Measurements from ENCODE around the gene LIPC. TPM values are rescaled to one million over a fixed set of nuclear protein-coding genes. Genes with fewer than 3 reads are reported as not detected.

The LIPC gene
- total and polyA plus RNA-seq, 8 donors, result 0.11 to 1.0 (median 0.60) TPM

DNA sequence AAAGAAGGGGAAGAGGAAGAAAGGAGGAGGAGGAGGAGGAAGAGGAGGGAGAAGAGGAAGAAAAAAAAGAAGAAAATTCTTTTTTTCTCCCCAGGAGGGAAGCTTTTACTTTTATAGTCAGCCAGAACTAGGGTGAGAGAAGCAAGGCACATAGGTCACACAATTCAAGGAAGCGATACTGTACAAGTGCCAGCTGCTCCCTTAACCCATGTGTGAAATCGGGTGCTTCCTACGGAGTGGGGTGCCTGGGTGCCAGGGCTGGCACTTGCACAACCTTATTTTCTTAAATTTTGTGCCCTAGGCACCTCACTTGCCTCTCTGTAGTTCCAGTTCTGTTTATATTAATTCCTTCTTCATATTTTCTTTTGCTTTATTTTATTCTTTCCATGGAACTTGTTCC is 150.4 kb downstream of the LIPC start:
- peak; percentile 31 for ATAC-seq
- Histone ChIP-seq H3K4me1 (no peaks in the 10 kb centered on the region), H3K27ac (no peak overlapping the region), H3K4me3 (no peak overlapping the region), H3K27me3 (no peaks in the 10 kb centered on the region), H3K36me3 (no peaks in the 10 kb centered on the region), H3K9me3 (peaks cover 0 to 3% of the 10 kb centered on the region in 2 donors)
- no peak for DNase-seq
- intact Hi-C loops (cut with DNase I), result no loop called here
- TF ChIP-seq, protein P1, sequence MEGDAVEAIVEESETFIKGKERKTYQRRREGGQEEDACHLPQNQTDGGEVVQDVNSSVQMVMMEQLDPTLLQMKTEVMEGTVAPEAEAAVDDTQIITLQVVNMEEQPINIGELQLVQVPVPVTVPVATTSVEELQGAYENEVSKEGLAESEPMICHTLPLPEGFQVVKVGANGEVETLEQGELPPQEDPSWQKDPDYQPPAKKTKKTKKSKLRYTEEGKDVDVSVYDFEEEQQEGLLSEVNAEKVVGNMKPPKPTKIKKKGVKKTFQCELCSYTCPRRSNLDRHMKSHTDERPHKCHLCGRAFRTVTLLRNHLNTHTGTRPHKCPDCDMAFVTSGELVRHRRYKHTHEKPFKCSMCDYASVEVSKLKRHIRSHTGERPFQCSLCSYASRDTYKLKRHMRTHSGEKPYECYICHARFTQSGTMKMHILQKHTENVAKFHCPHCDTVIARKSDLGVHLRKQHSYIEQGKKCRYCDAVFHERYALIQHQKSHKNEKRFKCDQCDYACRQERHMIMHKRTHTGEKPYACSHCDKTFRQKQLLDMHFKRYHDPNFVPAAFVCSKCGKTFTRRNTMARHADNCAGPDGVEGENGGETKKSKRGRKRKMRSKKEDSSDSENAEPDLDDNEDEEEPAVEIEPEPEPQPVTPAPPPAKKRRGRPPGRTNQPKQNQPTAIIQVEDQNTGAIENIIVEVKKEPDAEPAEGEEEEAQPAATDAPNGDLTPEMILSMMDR (IDR thresholded peaks at IDR 0.05), result no peak

DNA sequence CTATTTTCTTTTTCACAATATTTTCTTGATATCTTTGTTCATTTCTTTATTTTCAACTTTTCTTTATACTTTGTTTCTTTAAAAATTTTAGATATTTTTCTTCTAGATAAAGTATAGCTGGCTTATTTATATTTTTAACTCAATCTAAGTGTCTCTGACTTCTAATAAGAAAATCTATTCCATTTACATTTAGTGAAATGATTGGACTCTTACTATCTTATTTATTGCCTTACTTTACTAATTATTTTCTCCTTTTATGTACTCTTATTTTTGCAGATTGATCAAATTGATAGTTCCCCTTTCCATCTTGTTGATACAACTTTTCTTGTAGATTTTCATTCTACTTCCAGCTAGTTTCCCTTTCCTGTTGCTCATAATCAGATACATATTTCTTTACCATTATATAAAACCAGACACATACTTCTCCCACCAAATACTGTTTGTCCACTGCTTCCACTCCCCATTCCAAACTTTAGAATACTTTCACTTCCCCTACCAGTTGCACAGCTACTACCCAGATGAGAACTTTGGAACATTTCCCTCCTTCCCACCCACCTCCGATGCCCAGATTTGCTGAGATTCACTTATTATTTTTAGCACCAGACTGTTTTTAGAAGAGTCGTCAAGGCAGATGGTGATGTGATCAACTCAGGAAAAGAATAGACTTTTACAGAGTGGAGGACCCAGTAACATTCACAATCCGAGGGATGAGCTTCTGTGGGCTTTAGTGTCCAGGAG is 151.5 kb downstream of the LIPC start:
- intact Hi-C loops (cut with DNase I), result no loop called here
- Histone ChIP-seq H3K27me3 (no peaks in the 10 kb centered on the region), H3K4me1 (no peaks in the 10 kb centered on the region), H3K4me3 (no peak overlapping the region), H3K36me3 (no peaks in the 10 kb centered on the region), H3K9me3 (peaks cover 0 to 3% of the 10 kb centered on the region in 2 donors), H3K27ac (no peak overlapping the region)
- ATAC-seq (no peak), DNase-seq (no peak)
- TF ChIP-seq, protein P1 (IDR thresholded peaks at IDR 0.05), result no peak

DNA sequence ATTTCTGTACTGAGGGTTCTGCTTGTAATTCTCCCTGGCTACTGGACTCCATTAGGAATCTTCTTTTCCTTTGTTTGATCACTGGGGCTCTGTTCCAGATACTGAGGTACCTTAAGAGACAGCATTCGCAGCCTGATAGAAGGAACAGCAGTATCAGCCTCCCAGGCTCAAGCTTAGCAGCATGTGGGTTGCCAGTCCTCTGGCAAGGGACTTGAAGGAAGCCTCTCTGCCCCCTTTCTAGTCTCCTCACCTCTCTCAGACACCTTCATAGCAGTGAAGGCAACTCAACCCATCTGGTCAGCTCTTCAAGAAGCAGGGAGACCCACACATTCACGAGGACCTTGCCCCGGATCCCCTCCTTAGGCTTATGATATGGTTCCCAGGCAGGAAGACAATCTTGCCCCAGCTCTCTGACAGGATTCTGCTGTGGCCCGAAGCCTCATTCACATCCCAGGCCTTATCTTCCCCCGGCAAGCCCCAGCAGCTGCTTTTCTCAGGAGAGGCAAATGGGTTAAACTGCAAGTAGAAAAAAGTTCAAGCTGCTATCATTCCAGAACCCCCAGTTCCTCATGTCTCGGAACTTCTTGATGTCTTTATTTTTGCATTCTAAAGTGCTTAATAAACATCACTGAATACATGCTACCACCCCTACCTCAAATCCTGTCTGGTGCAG is 153.1 kb downstream of the LIPC start:
- TF ChIP-seq, protein P1 (IDR thresholded peaks at IDR 0.05), result no peak
- no peak overlapping the region for H3K4me3 ChIP-seq
- H3K4me1 ChIP-seq, result no peaks in the 10 kb centered on the region
- intact Hi-C loops (cut with DNase I), result no loop called here
- no peaks in the 10 kb centered on the region for H3K27me3 ChIP-seq
- ATAC-seq (no peak), DNase-seq (no peak)
- peaks cover 0 to 3% of the 10 kb centered on the region in 2 donors for H3K9me3 ChIP-seq
- H3K27ac ChIP-seq, result no peak overlapping the region
- no peaks in the 10 kb centered on the region for H3K36me3 ChIP-seq

DNA sequence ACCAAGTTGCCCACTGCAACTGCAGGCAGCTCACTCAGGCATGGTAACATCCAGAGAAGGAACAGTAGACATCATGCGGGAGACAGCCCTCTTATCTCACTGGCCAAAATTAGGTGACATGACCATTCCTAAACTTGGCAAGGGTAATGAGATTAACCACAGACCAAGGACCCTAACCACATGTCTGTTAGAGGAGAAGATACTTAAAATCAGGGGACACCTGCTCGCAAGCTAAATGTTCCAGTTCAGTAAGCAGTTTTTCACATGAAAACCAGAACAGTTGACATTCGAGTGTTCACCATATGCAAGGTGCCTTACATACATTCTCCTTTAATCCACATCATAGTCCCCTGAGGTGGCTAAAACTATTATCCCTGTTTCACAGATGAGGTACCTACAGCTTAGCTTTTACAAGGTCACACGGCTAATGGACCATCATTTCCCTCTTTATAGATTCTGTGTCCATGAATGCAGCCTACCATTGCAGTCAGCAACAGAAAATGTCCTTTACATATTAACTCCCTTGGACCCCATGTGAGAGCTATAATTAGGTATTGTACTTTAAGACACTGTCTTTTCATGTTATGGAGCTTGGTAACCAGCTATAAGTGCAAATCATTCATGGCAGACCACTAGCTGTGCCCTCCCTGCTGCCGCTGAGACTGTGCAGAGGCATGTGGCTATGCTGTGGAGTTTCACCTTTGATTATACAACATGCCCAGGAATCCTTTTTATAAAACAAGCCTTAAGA is 154.1 kb downstream of the LIPC start:
- TF ChIP-seq, protein P1 (IDR thresholded peaks at IDR 0.05), result no peak
- Histone ChIP-seq H3K4me3 (no peak overlapping the region), H3K4me1 (no peaks in the 10 kb centered on the region), H3K27ac (no peak overlapping the region), H3K27me3 (no peaks in the 10 kb centered on the region), H3K9me3 (peaks cover 0 to 3% of the 10 kb centered on the region in 2 donors), H3K36me3 (no peaks in the 10 kb centered on the region)
- no peak for ATAC-seq
- intact Hi-C loops (cut with DNase I), result no loop called here
- DNase-seq, result no peak

DNA sequence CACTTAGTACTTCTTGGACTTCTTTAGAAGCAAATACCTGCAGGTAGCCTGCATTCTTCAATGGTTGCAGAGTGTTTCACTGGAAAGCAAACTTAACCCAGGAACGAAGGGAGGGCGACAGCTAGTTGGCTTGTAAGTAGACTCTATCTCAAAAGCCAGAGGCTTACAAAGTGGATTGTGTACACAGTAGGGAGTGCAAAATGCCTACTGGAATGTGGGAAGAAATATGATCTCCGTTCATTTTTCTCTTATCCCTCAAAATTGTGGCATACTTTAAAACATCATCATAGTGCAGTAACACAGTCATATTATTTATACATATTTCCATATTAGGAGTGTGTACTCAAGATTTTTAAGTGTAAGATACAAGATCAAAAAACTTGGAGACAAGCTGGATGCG is 155.7 kb downstream of the LIPC start:
- TF ChIP-seq, protein P1 (IDR thresholded peaks at IDR 0.05), result no peak
- intact Hi-C loops (cut with DNase I), result no loop called here
- peak; percentile 31 for ATAC-seq

More for the DNA sequence above, 155.7 kb downstream of the LIPC start:
- Histone ChIP-seq H3K27me3 (no peaks in the 10 kb centered on the region), H3K27ac (no peak overlapping the region), H3K4me3 (no peak overlapping the region), H3K4me1 (no peaks in the 10 kb centered on the region), H3K9me3 (peaks cover 0 to 3% of the 10 kb centered on the region in 2 donors), H3K36me3 (no peaks in the 10 kb centered on the region)
- no peak for DNase-seq

Data from left lung (tissue), 10 donors.